IMR-90 (cell line): ENCODE data around the gene UNC93A. TPM values are rescaled to one million over a fixed set of nuclear protein-coding genes. Genes with fewer than 3 reads are reported as not detected.

ENCODE experiments used
- ATAC-seq: fragments of 200-7000 bp; cut with Tn5 transposase; 2 replicates; pipeline ENCODE4 v1.9.1; 2020; ENCODE audit warnings: low read depth, mild to moderate bottlenecking, moderate library complexity
- BruUV-seq: library from RNA; stranded (reverse); fragments of 400-500 nt; replicated peaks from 2 replicates; lab custom pipeline; 2021; lab: Mats Ljungman, UMichigan
- CTCF ChIA-PET: fragments of 300-600 bp; formaldehyde crosslinking; extraction: SDS; loops from one replicate; lab custom pipeline; 2021; ENCODE audit warnings: antibody characterized with exemption; lab: Yijun Ruan, JAX
- POLR2A ChIA-PET: fragments of 300-600 bp; sonication (Branson Sonifier 250); formaldehyde crosslinking; loops from one replicate; lab custom pipeline; 2022; ENCODE audit warnings: antibody characterized with exemption; ENCODE audit not compliant: unreplicated experiment; lab: Charles Lee
- DNase-seq: peaks from one replicate; pipeline ENCODE4 v3.0.0; 2013
- H2AFZ ChIP-seq: replicated peaks from 2 replicates; pipeline ENCODE3; 2013; ENCODE audit warnings: low read length, mild to moderate bottlenecking; ENCODE audit not compliant: poor library complexity
- H2AK5ac ChIP-seq: 2 replicates; pipeline ENCODE4 v1.6.1; 2013; ENCODE audit warnings: low read depth, low read length, inconsistent platforms
- H2AK9ac ChIP-seq: replicated peaks from 2 replicates; pipeline ENCODE3; 2013; ENCODE audit warnings: mild to moderate bottlenecking, low read depth, low read length, moderate library complexity; ENCODE audit not compliant: poor library complexity
- H2BK120ac ChIP-seq: 2 replicates; pipeline ENCODE4 v1.6.1; 2013; ENCODE audit warnings: low read depth, low read length, inconsistent platforms
- H2BK15ac ChIP-seq: 3 replicates; pipeline ENCODE4 v1.6.1; 2013; ENCODE audit warnings: low read depth, low read length, inconsistent platforms
- H2BK20ac ChIP-seq: 2 replicates; pipeline ENCODE4 v1.6.1; 2013; ENCODE audit warnings: low read depth, mild to moderate bottlenecking, inconsistent platforms, low read length, moderate library complexity
- H2BK5ac ChIP-seq: 2 replicates; pipeline ENCODE4 v1.6.1; 2013; ENCODE audit warnings: mild to moderate bottlenecking, low read depth, low read length, inconsistent platforms; ENCODE audit not compliant: poor library complexity, severe bottlenecking
- H3K14ac ChIP-seq: replicated peaks from 2 replicates; pipeline ENCODE4 v1.6.1; 2013; ENCODE audit warnings: low read depth, low read length, inconsistent platforms
- H3K18ac ChIP-seq: 2 replicates; pipeline ENCODE4 v1.6.1; 2013; ENCODE audit warnings: low read depth, low read length, control low read depth
- H3K23ac ChIP-seq: 2 replicates; pipeline ENCODE4 v1.6.1; 2013; ENCODE audit warnings: low read depth, low read length, inconsistent platforms
- H3K27ac ChIP-seq: 2 replicates; pipeline ENCODE4 v1.5.1; 2013; ENCODE audit warnings: mild to moderate bottlenecking, control low read depth, low read length; ENCODE audit not compliant: insufficient read depth
- H3K27me3 ChIP-seq: 2 replicates; pipeline ENCODE4 v1.6.1; 2013; ENCODE audit warnings: low read length; ENCODE audit not compliant: control insufficient read depth, insufficient read depth
- H3K36me3 ChIP-seq: 2 replicates; pipeline ENCODE4 v1.6.1; 2013; ENCODE audit warnings: low read length, mixed read lengths; ENCODE audit not compliant: control insufficient read depth, insufficient read depth
- H3K4ac ChIP-seq: 2 replicates; pipeline ENCODE4 v1.6.1; 2013; ENCODE audit warnings: low read depth, low read length, inconsistent platforms
- H3K4me1 ChIP-seq: 2 replicates; pipeline ENCODE4 v1.6.1; 2013; ENCODE audit warnings: low read length, mixed read lengths; ENCODE audit not compliant: control insufficient read depth, insufficient read depth
- H3K4me2 ChIP-seq: 2 replicates; pipeline ENCODE4 v1.6.1; 2013; ENCODE audit warnings: low read depth, mild to moderate bottlenecking, control low read depth, low read length, moderate library complexity
- H3K4me3 ChIP-seq: 2 replicates; pipeline ENCODE4 v1.5.1; 2013; ENCODE audit warnings: low read depth, mild to moderate bottlenecking, control low read depth, low read length, moderate library complexity; ENCODE audit not compliant: insufficient read depth
- H3K56ac ChIP-seq: 2 replicates; pipeline ENCODE4 v1.6.1; 2013; ENCODE audit warnings: low read length, inconsistent platforms; ENCODE audit not compliant: insufficient read depth; ENCODE audit errors: extremely low read depth
- H3K79me1 ChIP-seq, 2 experiments: 2 replicates each; pipeline ENCODE4 v1.6.1; 2013; ENCODE audit warnings: low read length in 2 of 2, inconsistent platforms in 1 of 2, low read depth in 1 of 2
- H3K9ac ChIP-seq: 2 replicates; pipeline ENCODE4 v1.6.1; 2013; ENCODE audit warnings: low read depth, low read length, control low read depth
- H3K9me1 ChIP-seq: 2 replicates; pipeline ENCODE4 v1.6.1; 2013; ENCODE audit warnings: low read length, inconsistent platforms; ENCODE audit not compliant: insufficient read depth
- H3K9me3 ChIP-seq: 2 replicates; pipeline ENCODE4 v1.6.1; 2013; ENCODE audit warnings: low read length; ENCODE audit not compliant: control insufficient read depth, insufficient read depth
- H4K20me1 ChIP-seq: 2 replicates; pipeline ENCODE4 v1.6.1; 2013; ENCODE audit warnings: low read length, inconsistent platforms; ENCODE audit not compliant: insufficient read depth
- H4K5ac ChIP-seq: 2 replicates; pipeline ENCODE4 v1.6.1; 2013; ENCODE audit warnings: mild to moderate bottlenecking, low read depth, low read length, control low read depth
- H4K8ac ChIP-seq, 2 experiments: 2 replicates each; pipeline ENCODE4 v1.6.1; 2013; ENCODE audit warnings: low read depth in 2 of 2, low read length in 2 of 2, control low read depth in 1 of 2, inconsistent platforms in 1 of 2
- H4K91ac ChIP-seq: 2 replicates; pipeline ENCODE4 v1.6.1; 2013; ENCODE audit warnings: low read depth, low read length, inconsistent platforms; ENCODE audit not compliant: insufficient read depth
- BHLHE40 ChIP-seq: fragments of 150-350 bp; IDR thresholded peaks from 2 replicates; pipeline ENCODE4 v1.6.1; 2016; ENCODE audit warnings: mild to moderate bottlenecking, low read depth, low read length
- CHD1 ChIP-seq: IDR thresholded peaks from 2 replicates; pipeline ENCODE4 v1.6.1; 2012; ENCODE audit warnings: low read depth, low read length, improper control_type of control experiment
- MAZ ChIP-seq: IDR thresholded peaks from 2 replicates; pipeline ENCODE4 v1.6.1; 2012; ENCODE audit warnings: low read depth, mild to moderate bottlenecking, low read length, improper control_type of control experiment, moderate library complexity, borderline replicate concordance
- NFE2L2 ChIP-seq: fragments of 150-350 bp; IDR thresholded peaks from 2 replicates; pipeline ENCODE4 v1.6.1; 2016; ENCODE audit warnings: low read depth, mild to moderate bottlenecking, low read length
- WGBS, 2 experiments: methylation state at CpG; one replicate each; pipeline versions ENCODE4 v1.1.5 to v1.1.7; 2013; ENCODE audit warnings: missing lambda C conversion rate in 2 of 2; ENCODE audit not compliant: insufficient read length in 1 of 2; ENCODE audit errors: extremely low coverage in 2 of 2; 5-methylcytosine and 5-hydroxymethylcytosine counted together
- dilution Hi-C: fragments of 300-500 bp; cut with HindIII; formaldehyde crosslinking; loops from one replicate; pipeline ENCODE4 v1.14.3; 2018; ENCODE audit warnings: low sequenced_read_pairs; ENCODE audit not compliant: unreplicated experiment
- in situ Hi-C: fragments of 300-500 bp; cut with MboI; formaldehyde crosslinking; loops from 3 replicates; pipeline ENCODE4 v1.14.3; 2019; ENCODE audit warnings: low sequenced_read_pairs, inconsistent platforms, mixed read lengths
- intact Hi-C: fragments of 100-400 bp; cut with micrococcal nuclease; formaldehyde crosslinking; loops from 2 replicates; pipeline ENCODE4 v1.10.0; 2022
- polyA plus RNA-seq, 3 experiments: library from polyadenylated mRNA; depleted of rRNA; stranded (reverse); fragments of >200 nt; gene quantifications; 2 replicates each; pipeline ENCODE4 v1.2.3, GENCODE V29; 2012; ENCODE audit warnings: low replicate concordance in 1 of 3
- total RNA-seq: library from RNA; depleted of rRNA; stranded (reverse); fragments of >200 nt; gene quantifications from 2 replicates; pipeline ENCODE4 v1.2.3, GENCODE V29; 2012
- TF ChIP-seq, protein P1 (sequence below): fragments of 150-350 bp; IDR thresholded peaks from 2 replicates; pipeline ENCODE4 v1.6.1; 2017; ENCODE audit warnings: mild to moderate bottlenecking, antibody characterized with exemption, low read length, low read depth
- TF ChIP-seq, protein P2 (sequence below): conservative IDR thresholded peaks from 2 replicates; pipeline ENCODE4 v1.5.1; 2012; ENCODE audit warnings: mild to moderate bottlenecking, low read depth, low read length, improper control_type of control experiment

UNC93A gene
- total and polyA plus RNA-seq, 2 of the 4 experiments (the other 2 are of a cell fraction), result not detected

DNA sequence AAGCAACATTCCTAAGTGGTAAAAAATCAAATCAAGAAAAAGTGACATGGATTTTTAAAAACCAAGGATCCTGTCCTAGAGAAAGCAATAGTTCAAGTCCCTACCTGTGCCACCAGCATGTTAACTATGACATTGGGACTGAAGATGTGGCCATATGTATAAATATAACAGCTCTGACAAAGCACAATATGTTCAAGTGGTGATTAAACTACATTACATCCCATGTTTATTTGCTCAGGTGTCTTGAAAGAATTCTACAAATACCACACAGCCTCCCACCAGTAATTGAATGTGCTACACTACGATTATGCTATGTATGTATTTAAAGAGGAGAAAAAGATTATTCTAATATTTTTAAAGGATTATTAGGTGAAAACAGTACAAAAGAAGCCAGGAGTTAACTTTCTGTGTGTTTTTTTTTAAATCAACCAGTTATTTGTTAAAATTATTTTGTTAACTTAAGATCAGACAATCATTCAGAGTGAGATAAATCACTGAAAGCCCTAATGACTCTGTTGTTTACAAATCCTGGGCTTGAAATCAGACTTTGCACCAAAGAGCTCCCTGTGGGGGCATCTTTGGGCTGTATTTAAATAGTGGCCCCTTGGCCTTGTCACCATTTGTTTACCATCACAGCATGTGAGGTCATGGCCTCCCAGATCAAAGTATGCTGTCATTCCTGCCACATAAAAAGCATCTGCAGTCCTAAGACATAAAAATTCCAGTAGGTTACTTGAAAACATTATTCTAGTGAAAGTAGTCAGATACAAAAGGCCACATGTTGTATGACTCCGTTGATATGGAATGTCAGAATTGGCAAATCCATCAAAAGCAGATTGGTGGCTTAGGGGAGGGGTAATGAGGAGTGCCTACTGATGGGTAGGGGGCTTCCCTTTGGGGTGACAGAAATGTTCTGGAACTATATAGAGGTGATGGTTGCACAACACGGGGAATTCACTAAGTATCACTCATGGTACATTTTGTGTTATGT lies 50.8 kb downstream of the UNC93A start:
- ChIA-PET POLR2A (no interaction called here), CTCF (no interaction called here)
- Histone ChIP-seq H4K8ac (no peak overlapping the region), H3K9ac (no peak overlapping the region), H3K9me3 (peaks cover 27% of the 10 kb centered on the region), H2AK9ac (no peak overlapping the region), H3K9me1 (no peaks in the 10 kb centered on the region), H2BK20ac (no peak overlapping the region), H3K79me1 (no peaks in the 10 kb centered on the region), H2BK15ac (no peak overlapping the region), H3K14ac (no peak overlapping the region), H2AFZ (no peak overlapping the region), H3K4me2 (no peak overlapping the region), H3K56ac (no peak overlapping the region), H2BK120ac (no peak overlapping the region), H3K4me3 (no peak overlapping the region), H3K4me1 (no peaks in the 10 kb centered on the region), H3K27me3 (no peaks in the 10 kb centered on the region), H4K5ac (no peak overlapping the region), H3K36me3 (no peaks in the 10 kb centered on the region), H3K18ac (no peak overlapping the region), H3K27ac (no peak overlapping the region), H3K23ac (no peak overlapping the region), H4K20me1 (no peaks in the 10 kb centered on the region), H3K4ac (no peak overlapping the region), H2AK5ac (no peak overlapping the region), H4K91ac (no peak overlapping the region), H2BK5ac (no peak overlapping the region)
- dilution Hi-C loops (no loop called here), intact Hi-C loops (no loop called here), in situ Hi-C loops (no loop called here)
- BruUV-seq, result no TSS peak
- ATAC-seq (no peak), DNase-seq (no peak)
- no CpG with 5 or more reads among the region's 3 CpGs for WGBS, 2 experiments
- TF ChIP-seq, protein P1, sequence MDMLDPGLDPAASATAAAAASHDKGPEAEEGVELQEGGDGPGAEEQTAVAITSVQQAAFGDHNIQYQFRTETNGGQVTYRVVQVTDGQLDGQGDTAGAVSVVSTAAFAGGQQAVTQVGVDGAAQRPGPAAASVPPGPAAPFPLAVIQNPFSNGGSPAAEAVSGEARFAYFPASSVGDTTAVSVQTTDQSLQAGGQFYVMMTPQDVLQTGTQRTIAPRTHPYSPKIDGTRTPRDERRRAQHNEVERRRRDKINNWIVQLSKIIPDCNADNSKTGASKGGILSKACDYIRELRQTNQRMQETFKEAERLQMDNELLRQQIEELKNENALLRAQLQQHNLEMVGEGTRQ, result no peak
- TF ChIP-seq MAZ, result no peak
- no peak for TF ChIP-seq NFE2L2
- TF ChIP-seq CHD1, result no peak
- TF ChIP-seq, protein P2, sequence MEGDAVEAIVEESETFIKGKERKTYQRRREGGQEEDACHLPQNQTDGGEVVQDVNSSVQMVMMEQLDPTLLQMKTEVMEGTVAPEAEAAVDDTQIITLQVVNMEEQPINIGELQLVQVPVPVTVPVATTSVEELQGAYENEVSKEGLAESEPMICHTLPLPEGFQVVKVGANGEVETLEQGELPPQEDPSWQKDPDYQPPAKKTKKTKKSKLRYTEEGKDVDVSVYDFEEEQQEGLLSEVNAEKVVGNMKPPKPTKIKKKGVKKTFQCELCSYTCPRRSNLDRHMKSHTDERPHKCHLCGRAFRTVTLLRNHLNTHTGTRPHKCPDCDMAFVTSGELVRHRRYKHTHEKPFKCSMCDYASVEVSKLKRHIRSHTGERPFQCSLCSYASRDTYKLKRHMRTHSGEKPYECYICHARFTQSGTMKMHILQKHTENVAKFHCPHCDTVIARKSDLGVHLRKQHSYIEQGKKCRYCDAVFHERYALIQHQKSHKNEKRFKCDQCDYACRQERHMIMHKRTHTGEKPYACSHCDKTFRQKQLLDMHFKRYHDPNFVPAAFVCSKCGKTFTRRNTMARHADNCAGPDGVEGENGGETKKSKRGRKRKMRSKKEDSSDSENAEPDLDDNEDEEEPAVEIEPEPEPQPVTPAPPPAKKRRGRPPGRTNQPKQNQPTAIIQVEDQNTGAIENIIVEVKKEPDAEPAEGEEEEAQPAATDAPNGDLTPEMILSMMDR, result no peak
- TF ChIP-seq BHLHE40, result no peak
